HG03135 (cell line): Measurements from ENCODE around the gene NEMP2.

Experiments
- ATAC-seq: cut with Tn5 transposase; IDR thresholded peaks from one replicate; pipeline ENCODE4 v1.9.1; 2021; ENCODE audit warnings: mild to moderate bottlenecking, moderate library complexity; ENCODE audit not compliant: unreplicated experiment

Gene NEMP2

DNA sequence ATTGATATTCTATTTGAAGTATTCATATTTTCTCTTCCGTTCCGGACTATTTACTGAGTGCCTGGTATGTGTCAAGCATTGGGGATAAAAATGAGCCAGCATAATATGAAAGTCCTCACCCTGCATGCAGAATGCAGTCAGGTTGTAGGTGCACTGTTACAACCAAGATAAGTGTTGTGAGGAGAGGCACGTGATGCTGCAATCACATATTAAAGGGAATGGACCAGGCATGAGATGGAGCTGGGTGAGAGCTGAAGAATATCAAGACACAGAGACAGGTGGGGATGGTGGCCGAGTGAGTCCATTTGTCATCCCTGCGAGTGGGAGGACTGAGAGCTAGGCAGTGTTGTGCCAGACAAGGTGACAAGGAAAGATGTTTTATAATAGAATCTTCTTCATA, 74.0 kb downstream of the NEMP2 start:
- no peak for ATAC-seq

DNA sequence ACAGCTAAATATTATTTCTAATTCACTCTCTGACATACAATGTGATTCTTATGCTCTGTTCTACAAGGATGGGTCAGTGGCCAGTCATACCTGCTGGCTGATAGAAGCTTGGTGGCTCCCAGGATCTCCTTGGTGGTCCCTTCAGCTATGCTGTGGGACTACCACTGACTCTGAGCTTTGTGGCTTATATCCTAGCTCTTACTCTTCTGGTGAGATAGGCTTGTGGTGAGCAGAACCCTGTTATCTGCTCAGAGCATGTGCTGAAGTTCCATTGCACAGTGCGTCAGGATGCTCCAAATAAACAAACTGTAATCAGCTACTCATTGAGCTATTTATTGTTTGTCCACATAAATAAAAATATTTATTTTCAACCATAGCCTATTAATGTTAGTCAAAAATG, 74.6 kb downstream of the NEMP2 start:
- no peak for ATAC-seq

DNA sequence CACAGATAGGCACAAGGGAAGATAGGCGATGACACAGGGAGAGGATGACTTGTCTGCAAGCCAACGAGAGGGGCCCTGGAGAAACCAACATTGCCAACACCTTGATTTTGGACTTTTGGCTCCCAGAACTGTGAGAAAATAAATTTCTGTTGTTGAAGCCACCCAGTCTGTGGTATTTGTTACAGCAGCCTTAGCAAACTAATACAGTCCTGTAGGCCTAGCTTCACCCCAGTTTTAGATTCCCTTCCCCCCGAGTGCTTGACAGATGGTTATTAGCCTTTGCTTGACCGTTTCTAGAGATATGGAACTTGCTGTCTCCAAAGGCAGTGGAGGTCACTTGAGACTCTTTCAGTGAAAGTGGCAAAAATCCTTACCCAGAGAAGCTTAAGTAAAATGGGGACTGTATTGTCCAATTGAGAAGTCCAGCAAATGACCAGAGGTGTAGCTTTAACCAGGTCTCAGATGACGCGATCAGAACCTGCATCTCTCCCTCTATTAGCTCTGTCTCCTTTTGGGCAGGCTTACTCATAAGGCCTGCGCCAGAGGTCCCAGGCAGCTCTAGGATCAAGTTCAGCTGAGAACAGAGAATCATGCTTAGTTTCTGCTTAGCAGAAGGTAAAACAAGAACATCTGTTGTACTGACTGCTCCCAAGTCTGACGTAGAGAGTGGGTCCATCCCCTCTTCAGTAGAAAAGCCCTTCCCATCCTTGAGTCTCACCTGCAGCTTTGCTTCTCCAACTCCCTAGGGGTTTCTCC, 76.0 kb downstream of the NEMP2 start:
- ATAC-seq: no peak

GRCh38 chr2:190457256-190457655, 77.3 kb downstream of the NEMP2 start:
- ATAC-seq: no peak

GRCh38 chr2:190456833-190457232, 77.7 kb downstream of the NEMP2 start:
- no peak for ATAC-seq

DNA sequence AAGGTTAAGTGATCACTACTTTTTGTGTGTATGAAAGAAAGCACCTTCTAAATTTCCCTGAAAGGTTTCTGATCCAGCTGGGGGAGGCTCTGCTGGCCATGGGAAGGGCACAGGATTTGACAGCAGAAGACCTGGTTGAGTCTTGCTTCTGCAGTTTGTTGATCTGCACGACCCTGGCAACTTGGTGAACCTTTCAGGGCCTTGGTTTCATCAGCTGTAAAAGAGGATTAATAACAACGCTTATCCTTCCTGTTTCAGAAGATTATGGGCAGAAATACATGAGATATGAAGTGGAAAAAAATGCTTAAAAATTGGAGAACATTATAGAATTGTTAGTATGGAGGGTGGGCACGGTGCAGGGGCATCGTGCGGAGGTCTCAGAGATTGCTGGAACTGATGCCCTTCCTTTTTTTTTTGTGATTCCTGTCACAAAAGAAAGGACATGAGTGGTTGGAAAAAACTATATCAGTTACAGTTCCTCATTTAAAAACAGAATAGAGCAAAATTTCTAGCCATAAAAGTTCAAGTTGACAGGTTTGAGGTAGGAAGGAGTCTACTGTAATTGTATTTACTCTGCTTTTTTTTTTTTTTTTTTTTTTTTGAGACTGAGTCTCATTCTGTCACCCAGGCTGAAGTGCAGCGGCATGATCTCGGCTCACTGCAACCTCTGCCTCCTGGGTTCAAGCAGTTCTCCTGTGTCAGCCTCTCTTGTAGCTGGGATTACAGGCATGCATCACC, 79.0 kb downstream of the NEMP2 start:
- ATAC-seq: no peak

DNA sequence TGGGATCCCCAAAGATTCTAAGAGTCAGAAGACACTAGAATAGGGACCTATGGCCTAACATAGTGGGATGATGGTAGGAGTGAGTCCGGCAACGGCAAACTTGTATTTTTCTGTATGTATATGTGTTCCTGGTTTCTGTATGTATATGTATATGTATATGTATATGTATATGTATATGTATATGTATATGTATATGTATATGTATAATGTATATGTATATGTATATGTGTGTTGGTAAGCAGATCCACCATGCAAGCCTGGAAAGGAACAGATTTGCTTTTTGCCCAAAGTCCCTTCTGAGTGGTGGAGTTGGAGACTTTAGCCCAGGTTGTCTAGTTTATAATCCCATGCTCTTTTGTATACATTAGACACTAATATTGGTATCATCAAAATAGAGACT, 79.7 kb downstream of the NEMP2 start:
- ATAC-seq: no peak
